ENCODE data around the gene TULP4.
"Not testable (repeated sequence)": the region's sequence is repeated elsewhere in the genome, so short reads cannot be mapped to it uniquely, and the experiment has no call there.

The TULP4 gene

GRCh38 chr6:158338311-158339112, 26.2 kb downstream of the TULP4 start:
- no peaks in the 10 kb centered on the region for H3K27me3 Mint-ChIP-seq (ENCODE audit: low read depth, poor library complexity)
- no peak for TF ChIP-seq CTCF (IDR thresholded peaks at IDR 0.05)
- peaks cover 9% of the 10 kb centered on the region for H3K4me1 Mint-ChIP-seq
- H3K27ac Mint-ChIP-seq, result no peak overlapping the region
- DNase-seq, result no peak
- H3K4me3 Mint-ChIP-seq, result no peak overlapping the region
- peaks cover 75% of the 10 kb centered on the region for H3K9me3 Mint-ChIP-seq
- peaks cover 97% of the 10 kb centered on the region for H3K36me3 Mint-ChIP-seq (ENCODE audit: low read depth)

DNA sequence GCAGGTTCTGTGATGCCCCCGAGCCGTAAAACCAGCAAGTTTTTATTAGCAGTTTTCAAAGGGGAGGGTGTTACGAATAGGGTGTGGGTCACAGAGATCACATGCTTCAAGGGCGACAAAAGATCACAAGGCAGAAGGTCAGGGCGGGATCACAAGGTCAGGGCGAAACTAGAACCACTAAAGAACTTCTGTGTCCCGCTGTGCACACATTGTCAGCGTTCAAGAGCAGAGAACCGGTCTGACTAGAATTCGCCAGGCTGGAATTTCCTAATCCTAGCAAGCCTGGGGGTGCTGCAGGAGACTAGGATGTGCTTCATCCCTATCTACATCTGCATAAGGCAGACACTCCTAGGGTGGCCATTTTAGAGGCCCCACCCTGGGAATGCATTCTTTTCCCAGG, 26.9 kb downstream of the TULP4 start:
- H3K9me3 Mint-ChIP-seq, result peaks cover 76% of the 10 kb centered on the region
- not testable (repeated sequence) for H3K4me1 Mint-ChIP-seq; H3K27me3 Mint-ChIP-seq (ENCODE audit: low read depth, poor library complexity)

DNA sequence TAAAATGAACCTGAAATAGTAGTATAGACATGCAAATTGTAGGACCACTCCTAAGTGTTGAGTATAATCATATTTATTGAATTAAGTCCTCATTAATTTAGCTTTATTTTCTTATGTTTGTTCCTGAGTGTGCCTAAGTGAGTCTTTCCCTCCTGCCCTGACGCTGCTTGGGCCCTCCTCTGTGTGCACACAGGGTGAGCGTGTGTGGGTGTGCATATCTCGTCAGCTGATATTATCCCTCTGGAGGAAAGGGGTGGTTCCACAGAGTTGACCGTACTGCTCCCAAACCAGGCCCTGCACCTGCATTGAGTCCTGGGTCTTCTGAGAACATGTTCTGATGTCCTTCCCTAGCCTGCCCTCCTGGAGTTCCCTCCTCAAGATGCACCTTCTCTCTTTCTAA, 28.0 kb downstream of the TULP4 start:
- H3K4me1 Mint-ChIP-seq, result peaks cover 9% of the 10 kb centered on the region
- H3K27me3 Mint-ChIP-seq (ENCODE audit: low read depth, poor library complexity), result no peaks in the 10 kb centered on the region
- H3K9me3 Mint-ChIP-seq, result peaks cover 87% of the 10 kb centered on the region
- DNase-seq, result no peak
- no peak overlapping the region for H3K4me3 Mint-ChIP-seq
- TF ChIP-seq CTCF (IDR thresholded peaks at IDR 0.05), result no peak
- H3K27ac Mint-ChIP-seq, result no peak overlapping the region
- H3K36me3 Mint-ChIP-seq (ENCODE audit: low read depth), result peaks cover 98% of the 10 kb centered on the region

More for the DNA sequence above, 26.9 kb downstream of the TULP4 start:
- not testable (repeated sequence) for H3K27ac Mint-ChIP-seq, DNase-seq, H3K4me3 Mint-ChIP-seq
- H3K36me3 Mint-ChIP-seq (ENCODE audit: low read depth), result peaks cover 97% of the 10 kb centered on the region

DNA sequence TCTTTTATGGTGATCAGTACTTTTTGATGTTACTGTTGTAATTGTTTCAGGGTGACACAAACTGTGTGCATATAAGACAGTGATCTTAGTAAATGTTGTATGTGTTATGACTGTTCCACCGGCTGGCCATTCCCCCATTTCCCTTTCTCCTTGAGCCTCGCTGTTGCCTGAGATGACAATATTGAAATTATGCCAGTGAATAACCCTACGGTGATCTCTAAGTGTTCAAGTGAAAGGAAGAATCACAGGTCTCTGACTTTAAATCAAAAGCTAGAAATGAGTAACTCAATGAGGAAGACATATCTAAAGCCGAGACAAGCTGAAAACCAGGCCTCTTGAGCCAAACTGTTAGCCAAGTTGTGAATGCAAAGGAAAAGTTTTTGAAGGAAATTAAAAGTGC, 32.3 kb downstream of the TULP4 start:
- Mint-ChIP-seq H3K4me3 (no peak overlapping the region), H3K9me3 (peaks cover 85% of the 10 kb centered on the region), H3K27ac (no peak overlapping the region), H3K4me1 (no peaks in the 10 kb centered on the region), H3K27me3 (ENCODE audit: low read depth, poor library complexity) (no peaks in the 10 kb centered on the region), H3K36me3 (ENCODE audit: low read depth) (peaks cover 89% of the 10 kb centered on the region)
- DNase-seq, result no peak
- no peak for TF ChIP-seq CTCF (IDR thresholded peaks at IDR 0.05)

- not testable (repeated sequence) for DNase-seq; H3K4me3 Mint-ChIP-seq; H3K4me1 Mint-ChIP-seq; H3K27me3 Mint-ChIP-seq (ENCODE audit: low read depth, poor library complexity); H3K27ac Mint-ChIP-seq
- H3K36me3 Mint-ChIP-seq (ENCODE audit: low read depth), result peaks cover 84% of the 10 kb centered on the region
- peaks cover 86% of the 10 kb centered on the region for H3K9me3 Mint-ChIP-seq
Measured at GRCh38 chr6:158345444-158345843, 33.2 kb downstream of the TULP4 start.

DNA sequence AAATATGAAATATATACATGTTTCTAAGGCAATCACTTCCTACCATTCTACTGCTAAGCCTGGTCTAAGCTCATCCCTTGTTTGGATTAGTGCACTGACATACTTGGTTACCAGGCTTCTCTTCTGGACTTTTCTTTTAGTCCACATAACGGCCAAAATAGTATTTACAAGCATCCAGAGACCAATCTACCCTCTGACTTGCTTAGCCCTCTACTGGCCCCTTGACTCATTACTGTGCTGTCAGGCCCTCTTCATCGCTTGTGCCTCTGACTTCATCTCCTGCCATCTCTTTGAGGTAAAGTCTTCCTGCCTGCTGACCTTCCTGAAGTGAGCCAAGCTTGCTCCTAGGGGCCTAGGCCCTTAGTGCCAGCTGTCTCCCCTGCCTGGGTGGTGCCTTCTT, 35.1 kb downstream of the TULP4 start:
- no peak for DNase-seq
- no peak overlapping the region for H3K4me3 Mint-ChIP-seq
- H3K4me1 Mint-ChIP-seq, result no peaks in the 10 kb centered on the region
- H3K9me3 Mint-ChIP-seq, result peaks cover 77% of the 10 kb centered on the region
- peaks cover 74% of the 10 kb centered on the region for H3K36me3 Mint-ChIP-seq (ENCODE audit: low read depth)
- TF ChIP-seq CTCF (IDR thresholded peaks at IDR 0.05), result no peak
- H3K27ac Mint-ChIP-seq, result no peak overlapping the region
- no peaks in the 10 kb centered on the region for H3K27me3 Mint-ChIP-seq (ENCODE audit: low read depth, poor library complexity)

GRCh38 chr6:158348737-158349504, 36.7 kb downstream of the TULP4 start:
- peaks cover 67% of the 10 kb centered on the region for H3K9me3 Mint-ChIP-seq
- not testable (repeated sequence) for H3K4me3 Mint-ChIP-seq; DNase-seq; H3K27me3 Mint-ChIP-seq (ENCODE audit: low read depth, poor library complexity); H3K4me1 Mint-ChIP-seq; H3K27ac Mint-ChIP-seq
- H3K36me3 Mint-ChIP-seq (ENCODE audit: low read depth), result peaks cover 66% of the 10 kb centered on the region

DNA sequence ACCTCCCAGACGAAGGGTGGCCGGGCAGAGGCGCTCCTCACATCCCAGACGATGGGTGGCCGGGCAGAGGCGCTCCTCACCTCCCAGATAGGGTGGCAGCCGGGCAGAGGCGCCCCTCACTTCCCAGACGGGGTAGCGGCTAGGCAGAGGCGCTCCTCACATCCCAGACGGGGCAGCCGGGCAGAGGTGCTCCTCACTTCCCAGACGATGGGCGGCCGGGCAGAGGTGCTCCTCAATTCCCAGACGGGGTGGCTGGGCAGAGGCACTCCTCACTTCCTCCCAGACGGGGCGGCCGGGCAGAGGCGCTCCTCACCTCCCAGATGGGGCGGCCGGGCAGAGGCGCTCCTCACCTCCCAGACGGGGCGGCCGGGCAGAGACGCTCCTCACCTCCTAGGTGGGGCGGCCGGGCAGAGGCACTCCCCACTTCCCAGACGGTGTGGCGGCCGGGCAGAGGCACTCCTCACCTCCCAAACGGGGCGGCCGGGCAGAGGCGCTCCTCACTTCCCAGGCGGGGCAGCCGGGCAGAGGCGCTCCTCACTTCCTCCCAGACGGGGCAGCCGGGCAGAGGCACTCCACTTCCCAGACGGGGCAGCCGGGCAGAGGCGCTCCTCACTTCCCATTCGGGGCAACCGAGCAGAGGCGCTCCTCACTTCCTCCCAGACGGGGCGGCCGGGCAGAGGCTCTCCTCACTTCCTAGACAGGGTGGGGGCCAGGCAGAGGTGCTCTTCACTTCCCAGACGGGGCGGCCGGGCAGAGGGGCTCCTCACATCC, 37.4 kb downstream of the TULP4 start:
- Mint-ChIP-seq H3K9me3 (peaks cover 59% of the 10 kb centered on the region), H3K36me3 (ENCODE audit: low read depth) (peaks cover 66% of the 10 kb centered on the region)
- not testable (repeated sequence) for DNase-seq; H3K27ac Mint-ChIP-seq; H3K4me3 Mint-ChIP-seq; H3K4me1 Mint-ChIP-seq; H3K27me3 Mint-ChIP-seq (ENCODE audit: low read depth, poor library complexity)

DNA sequence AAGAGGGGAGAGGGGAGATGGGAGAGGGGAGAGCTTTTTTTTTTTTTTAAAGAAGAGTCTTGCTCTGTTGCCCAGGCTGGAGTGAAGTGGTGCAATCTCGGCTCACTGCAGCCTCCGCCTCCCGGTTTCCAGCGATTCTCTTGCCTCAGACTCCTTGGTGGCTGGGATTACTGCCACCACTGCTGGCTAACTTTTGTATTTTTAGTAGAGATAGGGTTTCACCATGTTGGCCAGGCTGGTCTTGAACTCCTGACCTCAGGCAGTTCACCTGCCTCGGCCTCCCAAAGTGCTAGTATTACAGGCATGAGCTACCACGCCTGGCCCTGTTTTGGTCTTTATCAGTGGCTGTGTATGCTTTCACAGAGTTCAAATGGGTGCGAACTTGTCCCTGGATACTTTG, 38.5 kb downstream of the TULP4 start:
- DNase-seq; H3K27me3 Mint-ChIP-seq (ENCODE audit: low read depth, poor library complexity); H3K27ac Mint-ChIP-seq; H3K4me3 Mint-ChIP-seq; H3K4me1 Mint-ChIP-seq: not testable (repeated sequence)
- Mint-ChIP-seq H3K9me3 (peaks cover 49% of the 10 kb centered on the region), H3K36me3 (ENCODE audit: low read depth) (peaks cover 55% of the 10 kb centered on the region)

All from nephron progenitor cell (in vitro differentiated cells).